Fibroblast of skin of back (primary cell): ENCODE measurements around the gene GIT1.
"Not testable (repeated sequence)": the region's sequence is repeated elsewhere in the genome, so short reads cannot be mapped to it uniquely, and the experiment has no call there.

Experiments used
- DNase-seq: peaks from one replicate; pipeline ENCODE4 v3.0.0-alpha.2; 2013

Gene GIT1

DNA sequence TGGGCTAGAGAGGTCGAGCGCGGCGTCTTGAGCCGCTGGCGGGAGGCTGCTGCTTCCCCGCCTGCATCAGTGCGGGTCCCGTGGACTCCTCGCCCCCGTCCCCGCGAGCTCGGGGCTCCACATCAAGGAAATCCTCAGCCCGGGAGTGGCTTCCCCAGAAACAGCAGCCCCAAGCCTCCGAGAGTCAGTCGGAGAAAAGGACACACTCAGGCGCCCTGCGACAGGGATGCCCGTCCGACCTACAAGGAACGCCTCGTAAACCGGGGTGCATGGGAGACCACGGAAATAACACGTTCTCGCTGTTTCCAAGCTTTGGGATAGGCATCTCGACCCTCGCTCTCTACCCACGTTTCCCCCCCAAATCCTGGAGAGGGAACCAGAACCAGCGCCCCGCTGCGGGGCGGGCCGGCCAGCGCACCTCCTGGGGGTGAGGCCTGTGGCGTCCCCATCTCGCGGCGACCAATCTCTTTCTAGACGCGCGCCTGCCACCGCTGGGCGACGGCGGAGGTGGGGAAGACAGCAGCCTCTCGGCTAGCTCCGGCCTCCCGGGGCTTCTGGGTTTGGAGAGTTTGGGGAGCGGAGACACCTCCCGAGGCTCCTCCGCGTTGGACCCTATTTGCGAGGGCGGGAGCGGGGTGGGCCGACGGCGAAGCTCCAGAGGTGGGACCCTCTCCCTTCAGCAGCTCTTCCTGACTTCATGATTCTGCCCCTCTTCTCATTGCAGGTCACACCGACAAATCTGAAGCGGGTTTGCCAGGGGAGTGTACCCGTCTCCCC is 21.7 kb downstream of the GIT1 start:
- peak; percentile 59 for DNase-seq

DNA sequence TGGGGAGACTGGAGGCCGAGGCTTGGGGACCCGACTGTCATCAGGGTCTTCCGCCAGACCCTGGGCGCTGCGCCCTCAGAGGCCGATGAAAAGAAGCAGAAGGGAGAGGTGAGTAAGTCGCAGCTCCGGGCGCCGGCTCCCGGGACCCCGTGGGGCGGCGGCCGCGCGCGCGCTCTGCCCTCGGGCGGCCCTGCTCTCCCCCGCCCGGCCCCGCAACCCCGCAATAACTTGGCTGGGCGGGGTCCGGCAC is 22.2 kb downstream of the GIT1 start:
- no peak for DNase-seq

DNA sequence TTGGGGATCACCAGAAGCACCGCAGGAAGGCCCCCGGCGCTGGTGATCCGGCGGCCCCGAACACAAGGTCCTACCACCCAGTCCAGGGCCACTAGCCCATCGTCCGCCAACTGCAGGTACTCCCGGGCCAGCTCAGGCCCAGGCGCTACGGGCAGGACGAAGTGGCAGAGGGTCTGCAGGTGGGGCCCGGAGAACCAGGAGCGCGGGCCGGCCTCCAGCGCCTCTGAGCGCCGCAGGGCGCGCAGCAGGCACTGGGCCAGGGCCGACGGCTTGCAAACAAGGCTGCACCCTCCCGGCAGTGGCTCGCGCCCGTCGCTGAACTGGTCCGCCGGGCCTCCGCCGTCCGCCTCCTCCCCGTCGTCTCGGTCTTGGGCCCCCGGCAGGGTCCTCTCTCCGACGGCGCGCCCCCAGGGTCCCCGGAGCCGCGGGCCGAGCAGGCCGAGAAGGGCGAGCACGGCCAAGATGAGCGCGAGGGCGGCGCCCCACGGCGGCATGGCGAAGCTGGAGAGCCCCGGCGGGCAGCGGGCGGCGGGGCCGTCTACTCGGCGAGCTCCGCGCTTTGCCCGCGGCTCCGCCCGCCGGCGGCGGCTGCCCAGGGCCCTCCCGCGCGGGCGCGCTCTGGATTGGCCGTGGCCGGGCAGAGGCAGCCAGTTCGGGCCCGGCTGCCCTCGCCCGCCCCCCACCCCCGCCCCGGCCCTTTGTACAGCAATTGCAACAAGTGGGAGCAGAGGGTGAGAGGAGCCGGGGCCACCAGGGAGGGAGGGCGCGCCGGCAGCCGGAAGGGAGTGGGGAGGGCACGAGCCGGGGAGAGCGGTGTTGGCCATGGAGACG is 22.8 kb downstream of the GIT1 start, which contains the start of gene ABHD15:
Gene ABHD15, minus strand, starts transcription at position 565 of the 831 bp plus-strand sequence. Its CDS starts 71 bp downstream, at position 494.
- peak; percentile 69 for DNase-seq

DNA sequence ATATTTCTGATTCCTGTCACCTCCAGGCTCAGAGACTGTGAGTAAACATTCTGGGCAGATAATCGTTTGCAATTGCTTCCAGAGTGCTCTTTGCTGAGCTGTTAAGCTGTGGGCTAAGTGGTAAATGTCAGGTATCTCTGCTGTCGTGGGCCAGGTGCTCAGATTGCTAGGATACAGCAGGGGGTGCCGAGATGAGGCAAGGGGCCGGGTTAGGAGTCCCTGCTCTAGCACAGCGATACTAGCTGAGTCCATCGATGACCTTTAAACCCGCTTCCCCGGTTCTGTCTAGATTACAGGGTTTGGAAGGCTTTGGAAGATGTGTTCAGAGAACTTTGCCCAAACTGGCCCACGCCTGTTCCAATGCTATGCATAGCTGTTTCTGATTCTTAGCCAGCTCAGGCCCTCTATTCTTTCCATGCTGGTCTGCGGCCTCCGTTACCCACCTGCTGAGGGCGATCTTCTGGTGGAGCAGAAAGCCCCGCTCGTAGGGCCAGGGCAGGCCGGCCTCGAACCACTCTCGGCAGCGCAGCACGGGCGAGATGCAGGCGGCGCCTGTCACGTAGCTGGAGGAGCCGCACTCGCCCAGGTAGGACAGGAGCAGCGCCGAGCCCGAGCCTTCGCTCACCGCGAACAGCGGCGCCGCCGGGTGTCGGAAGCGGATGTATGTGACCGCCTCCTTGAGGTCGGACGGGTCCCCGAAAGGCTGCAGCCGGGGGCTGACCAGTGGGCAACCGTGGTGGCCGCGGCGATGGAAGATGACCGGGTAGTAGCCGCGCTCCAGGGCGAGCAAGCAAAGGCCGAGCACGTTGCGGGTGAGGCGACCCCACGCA is 23.6 kb downstream of the GIT1 start:
- DNase-seq, result no peak

DNA sequence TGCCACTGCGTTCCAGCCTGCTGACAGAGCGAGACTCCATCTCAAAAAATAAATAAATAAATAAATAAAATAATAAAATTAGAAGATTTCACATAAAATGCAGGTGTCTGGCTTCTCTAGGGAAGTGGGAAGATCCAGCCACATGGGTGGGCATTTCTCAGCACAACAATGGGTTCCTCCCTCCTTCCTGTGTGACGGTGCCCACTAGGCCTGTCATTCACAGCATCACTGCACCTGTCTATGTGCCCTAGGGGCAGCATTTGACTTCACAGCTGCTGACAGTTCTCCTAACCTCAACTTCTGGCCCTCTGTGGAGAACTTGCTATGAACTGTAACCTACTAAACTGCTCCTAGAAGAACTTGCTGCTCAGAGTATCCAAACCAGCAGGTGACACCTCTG is 25.6 kb downstream of the GIT1 start:
- no peak for DNase-seq

DNA sequence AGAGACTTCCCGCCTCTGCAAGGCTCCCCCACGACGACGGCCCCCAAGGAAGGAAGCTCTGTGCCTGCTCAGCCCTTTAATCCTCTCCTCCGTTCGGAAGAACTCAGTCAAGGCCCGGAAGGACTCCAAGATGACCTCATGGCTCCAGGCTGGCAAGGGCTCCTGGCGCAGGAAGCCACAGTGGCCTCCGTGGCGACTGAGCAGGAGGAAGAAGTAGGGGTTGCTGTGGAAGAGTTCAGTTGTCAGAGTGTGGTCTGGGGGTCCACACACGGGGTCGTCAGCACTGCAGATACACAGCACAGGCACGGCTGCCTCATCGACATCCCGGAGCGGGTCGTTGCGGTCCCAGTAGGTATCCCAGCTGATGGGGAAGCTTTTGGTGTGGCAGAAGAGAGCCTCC is 26.8 kb downstream of the GIT1 start:
- no peak for DNase-seq

DNA sequence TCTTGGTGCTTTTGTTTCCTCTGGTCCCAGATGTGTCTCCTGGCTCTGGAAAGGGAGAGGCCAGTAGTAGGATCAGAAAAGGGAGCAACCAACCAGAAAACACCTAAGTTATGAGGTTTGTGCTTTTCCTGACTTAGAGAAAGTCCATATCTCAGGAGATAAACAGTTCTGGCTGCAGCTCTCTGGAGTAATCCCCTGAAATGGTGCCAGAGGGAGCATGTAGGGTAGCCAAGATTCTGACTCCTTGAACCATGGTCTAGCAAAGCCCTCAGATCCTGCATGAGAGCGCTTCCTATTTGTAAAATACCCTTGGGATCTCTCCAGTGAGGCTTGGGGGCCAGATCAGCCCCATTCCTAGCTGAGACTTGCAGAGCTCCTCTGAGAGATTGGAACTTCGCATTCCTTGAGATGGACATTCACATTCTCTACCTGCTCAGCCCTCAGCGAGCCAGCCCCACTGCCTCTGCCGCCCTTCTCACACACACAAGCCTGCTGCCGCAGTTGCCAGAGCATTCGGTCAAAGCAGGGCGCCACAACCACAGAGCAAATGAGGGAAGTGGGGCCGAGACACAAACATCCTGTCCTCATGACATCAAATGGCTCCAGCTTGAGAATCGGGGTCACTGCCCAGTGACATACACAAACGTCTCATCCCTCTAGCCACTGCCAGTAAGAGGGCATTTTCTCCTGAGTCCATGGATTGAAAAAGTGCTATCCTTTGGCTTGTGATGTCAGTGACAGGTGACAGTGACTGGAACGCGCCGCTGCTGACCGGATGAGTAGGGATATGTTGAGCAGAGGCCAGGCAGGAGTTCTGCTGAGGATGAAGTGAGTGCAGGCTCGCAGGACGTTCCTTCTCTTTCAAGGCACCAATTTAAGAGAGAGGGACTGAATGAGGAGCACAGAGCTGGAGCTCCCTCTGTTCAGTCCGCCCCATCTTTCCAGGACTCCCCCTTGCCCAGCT is 27.6 kb downstream of the GIT1 start:
- DNase-seq, result no peak

DNA sequence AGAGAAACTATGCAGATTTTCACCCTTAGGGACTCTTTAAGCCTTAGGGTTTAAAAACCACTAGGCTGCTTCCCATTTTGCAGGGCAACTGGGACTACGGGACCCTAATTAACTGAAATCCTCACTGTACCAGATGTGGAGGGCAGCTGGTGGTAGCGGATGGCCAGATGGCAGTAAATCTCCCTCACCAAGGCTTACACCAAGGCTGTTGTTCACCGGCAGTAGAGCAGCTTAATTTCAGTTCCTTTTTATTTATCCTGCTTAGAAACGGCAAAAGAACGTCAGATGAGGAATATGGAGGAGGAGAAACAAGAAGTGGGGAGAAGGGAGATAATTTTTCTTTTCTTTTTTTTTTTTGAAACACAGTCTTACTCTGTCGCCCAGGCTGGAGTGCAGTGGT is 29.1 kb downstream of the GIT1 start:
- DNase-seq, result no peak

DNA sequence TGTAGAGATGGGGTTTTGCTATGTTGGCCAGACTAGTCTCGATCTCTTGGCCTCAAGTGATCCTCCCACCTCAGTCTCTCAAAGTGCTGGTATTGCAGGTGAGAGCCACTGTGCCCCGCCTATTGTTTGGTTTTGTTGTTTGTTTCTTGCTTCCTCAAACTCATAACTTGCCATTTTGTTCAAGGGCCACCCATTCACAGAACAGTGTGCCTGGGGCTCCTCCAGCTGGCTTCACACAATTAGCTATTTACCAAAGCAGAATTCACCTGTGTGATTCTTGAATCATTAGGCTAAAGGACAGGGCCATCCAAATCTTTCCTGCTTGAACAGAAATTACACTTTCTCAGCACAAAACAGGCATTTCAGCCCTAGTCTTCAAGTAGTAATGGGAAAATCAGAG is 29.8 kb downstream of the GIT1 start:
- no peak for DNase-seq

DNA sequence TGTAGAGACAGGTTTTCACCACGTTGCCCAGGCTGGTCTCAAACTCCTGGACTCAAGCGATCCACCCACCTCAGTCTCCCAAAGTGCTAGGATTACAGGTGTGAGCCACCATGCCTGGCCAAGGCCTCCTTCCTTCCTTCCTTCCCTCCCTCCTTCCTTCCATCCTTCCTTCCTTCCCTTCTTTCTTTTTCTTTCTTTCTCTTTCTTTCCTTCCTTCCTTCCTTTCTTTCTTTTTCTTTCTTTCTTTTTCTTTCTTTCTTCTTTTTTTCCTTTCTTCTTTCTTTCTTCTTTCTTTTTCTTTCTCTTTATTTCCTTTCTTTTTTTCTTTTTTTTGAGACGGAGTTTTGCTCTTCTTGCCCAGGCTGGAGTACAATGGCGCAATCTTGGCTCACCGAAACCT is 31.3 kb downstream of the GIT1 start:
- DNase-seq, result not testable (repeated sequence)

DNA sequence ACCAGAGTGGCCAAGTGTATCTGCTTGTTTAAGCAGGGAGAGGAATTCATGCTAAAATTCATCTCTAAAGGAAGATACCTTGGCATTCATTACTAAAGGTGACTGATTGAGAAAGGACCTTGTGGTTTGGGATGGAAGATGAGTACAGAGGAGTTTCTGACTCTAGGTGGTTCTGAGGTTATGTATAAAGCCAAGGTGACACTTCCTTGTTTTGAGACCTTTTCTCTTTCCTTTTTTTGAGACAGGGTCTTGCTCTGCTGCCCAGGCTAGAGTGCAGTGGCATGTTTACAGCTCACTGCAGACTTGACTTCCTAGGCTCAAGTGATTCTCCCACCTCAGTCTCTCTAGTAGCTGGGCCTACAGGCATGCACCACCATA is 31.7 kb downstream of the GIT1 start:
- no peak for DNase-seq

DNA sequence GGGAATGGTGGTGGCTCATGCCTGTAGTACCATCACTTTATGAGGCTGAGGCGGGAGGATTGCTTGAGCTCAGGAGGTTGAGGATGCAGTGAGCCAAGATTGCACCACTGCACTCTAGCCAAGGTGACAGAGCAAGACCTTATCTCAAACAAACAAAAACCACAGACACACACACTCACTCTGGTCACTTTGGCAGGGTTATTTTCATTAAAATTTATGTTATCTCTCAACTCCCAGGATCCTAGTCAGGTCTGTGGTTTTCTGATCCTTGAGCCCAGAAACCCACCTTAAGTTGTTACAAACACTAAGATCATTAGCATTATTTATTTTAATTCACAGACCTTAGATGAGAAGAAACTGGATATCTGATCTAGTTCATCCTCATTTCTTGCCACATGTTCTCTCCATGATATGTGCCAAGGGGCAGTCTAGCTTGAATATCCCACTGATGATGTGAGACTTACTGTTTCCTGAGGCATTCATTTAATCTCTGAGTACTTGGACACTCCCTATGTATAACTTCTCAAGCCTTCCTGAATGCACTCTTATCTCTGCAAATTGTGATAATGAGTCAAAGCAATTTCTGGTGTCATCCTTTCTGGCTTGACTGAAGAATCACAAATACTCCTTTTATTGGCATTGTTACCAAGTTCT is 32.2 kb downstream of the GIT1 start:
- DNase-seq, result peak; percentile 58

DNA sequence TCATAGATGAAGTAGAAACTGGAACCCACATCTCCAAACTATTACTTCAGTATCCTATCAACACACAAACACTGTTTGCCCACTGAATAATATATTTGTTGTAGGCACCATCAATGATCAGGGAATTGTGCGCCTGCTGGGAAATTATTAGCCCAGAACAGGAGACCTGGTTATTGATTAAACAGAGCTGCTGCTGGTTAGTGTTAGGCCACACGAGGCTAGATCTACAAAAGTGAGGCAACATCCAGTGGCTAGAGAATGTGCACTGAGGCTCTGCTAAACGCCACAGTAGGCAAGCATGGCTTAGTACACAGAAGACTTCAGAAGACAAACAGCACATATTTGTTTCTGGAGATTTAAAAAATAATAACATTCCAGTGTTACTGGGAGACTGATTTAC is 33.6 kb downstream of the GIT1 start:
- DNase-seq, result no peak

DNA sequence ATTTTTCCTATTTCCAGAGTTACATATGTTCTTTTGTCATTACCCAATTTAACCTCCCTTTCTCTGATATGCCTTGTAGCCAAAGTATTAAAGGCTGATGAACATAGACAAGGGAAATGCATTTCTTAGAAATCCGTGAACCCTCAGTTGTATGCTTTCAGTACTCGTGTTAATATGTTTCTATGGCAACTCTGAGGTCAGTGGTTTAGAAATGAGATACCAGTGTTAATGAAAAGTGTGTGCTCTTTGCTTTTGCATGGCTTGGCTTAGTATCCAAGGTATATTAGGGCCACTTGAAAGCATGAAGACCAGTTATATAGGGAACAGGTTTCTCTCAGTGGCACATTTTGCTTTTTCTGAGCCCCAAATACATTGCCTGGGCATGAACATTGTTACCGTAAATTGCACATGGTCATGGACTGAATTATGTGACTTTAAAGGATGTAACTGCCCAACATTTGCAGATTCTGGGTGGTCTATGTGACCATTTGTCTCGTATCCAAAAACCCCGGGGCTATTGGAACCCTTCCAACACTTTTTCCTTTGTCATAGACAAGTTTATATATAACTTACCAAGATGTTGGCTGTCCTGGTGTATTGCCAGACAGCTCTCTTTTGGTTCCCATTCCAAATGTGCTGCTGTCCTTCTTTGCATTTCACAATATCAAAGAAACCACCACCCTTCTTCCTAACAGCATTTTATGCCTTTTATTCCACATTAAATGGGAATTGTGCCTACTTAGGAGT is 40.1 kb downstream of the GIT1 start:
- DNase-seq, result no peak

DNA sequence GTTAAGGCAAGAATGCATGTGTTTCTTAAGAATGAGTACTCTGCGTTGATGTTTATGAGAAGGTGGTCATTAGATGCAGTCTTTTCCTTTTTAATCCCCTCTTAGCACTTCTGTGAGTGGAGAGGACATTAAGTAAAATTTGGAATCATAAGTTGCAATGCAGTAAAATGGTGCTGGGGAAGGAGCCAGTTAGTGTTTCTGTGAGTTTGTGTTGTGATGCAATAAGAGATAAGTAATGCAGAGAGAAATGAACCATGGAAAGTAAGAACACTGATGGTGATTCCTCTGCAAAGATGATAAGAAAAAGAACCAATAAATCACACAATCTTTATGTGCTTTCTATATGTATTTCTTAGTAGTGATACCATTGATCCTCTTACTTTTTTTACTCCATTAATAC is 42.6 kb downstream of the GIT1 start:
- DNase-seq, result no peak

DNA sequence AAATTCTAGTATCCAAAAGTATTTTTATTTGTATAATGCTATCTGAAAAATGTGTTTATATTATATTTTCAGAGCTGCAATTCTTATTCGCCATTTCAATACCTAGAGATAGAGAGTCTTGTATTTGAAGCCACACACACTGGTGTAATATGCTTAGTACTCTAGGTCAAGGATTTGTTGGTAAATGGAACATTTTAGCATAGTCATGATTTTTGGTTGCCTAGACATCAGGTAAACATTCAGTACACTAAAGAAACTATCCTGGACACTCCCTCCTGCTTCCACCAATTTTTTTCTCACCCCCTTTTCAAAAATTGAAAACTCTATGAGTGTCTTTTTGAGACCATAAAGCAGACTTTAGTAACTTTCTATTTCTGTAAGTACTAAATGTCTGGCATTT is 43.4 kb downstream of the GIT1 start:
- DNase-seq, result no peak

DNA sequence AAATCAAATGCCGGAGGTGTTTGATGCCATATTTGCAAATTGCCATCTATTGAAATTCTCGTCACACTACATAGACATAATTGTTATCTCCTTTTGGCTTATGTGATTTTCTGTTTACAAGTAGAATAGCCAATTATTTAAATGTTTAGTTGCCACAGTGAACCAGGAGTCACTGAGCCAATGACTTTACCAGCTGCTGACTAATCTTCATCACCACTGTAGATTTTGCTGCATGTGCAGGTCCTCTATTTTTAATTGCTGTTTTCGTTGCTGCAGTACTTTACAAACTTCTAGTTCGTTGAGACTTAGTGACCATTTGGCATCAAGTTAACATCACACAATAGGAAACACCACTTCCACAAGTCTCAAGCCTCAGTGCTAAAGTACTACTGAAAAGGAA is 45.4 kb downstream of the GIT1 start:
- no peak for DNase-seq

DNA sequence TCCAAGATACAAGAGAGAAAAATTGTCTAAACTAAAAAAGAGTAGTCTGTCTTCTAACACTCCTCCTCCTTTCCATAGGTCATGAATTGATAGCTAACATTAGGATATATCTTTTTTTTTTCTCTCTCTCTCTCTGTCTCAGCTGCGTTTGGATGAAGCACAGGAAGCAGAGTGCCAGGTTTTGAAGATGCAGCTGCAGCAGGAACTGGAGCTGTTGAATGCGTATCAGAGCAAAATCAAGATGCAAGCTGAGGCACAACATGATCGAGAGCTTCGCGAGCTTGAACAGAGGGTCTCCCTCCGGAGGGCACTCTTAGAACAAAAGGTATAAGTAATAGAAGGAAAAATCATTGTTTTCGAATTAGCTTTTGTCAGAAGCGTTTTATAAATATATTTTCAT is 55.5 kb downstream of the GIT1 start:
- no peak for DNase-seq

DNA sequence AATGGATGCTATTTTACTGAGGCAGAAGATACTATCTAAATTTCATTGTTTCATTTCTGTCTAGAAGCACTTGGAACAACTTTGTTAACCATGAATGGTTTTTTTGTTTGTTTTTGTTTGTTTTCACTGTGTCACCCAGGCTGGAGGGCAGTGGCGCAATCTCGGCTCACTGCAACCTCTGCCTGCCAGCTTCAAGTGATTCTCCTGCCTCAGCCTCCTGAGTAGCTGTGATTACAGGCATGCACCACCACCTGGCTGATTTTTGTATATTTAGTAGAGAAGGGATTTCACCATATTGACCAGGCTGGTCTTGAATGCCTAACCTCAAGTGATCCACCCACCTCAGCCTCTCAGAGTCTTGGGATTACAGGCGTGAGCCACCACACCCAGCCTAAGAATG is 63.1 kb downstream of the GIT1 start:
- DNase-seq, result no peak

DNA sequence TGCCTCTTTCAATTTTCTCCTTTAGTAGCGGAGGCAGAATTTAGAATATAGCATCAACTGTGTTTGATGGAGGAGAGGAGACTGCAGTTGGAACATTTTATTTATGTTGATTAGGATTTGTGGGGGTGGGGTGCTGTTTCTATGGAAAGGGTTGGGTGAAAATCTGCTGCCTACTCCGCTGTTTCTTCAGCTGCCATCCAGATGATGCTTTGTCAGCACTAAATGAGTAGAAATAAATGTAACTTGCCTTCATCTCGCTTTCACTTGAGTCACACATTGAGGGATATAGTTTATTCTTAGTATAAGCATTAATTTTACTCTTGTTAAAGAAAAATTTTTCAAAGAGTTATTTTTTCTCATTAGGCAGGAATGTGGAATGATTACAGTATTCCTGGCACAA is 64.8 kb downstream of the GIT1 start:
- DNase-seq, result no peak
